Testis (tissue), 2 donors: Measurements from ENCODE around the gene TEX12.

Source experiments
- POLR2A ChIP-seq: fragments of 450-650 bp; IDR thresholded peaks from one replicate; pipeline ENCODE4 v1.6.1; 2017; ENCODE audit warnings: antibody characterized with exemption, mild to moderate bottlenecking, moderate library complexity
- TF ChIP-seq, protein P1 (sequence below), 3 experiments: fragments of 450-650 bp in 2 of 3; fragments of 200-600 bp in 1 of 3; sonication (generic) in 1 of 3; IDR thresholded peaks; one replicate each; pipeline ENCODE4 v1.5.1; 2016 to 2019; ENCODE audit warnings: antibody characterized with exemption in 3 of 3, mild to moderate bottlenecking in 2 of 3, moderate library complexity in 1 of 3

DNA sequence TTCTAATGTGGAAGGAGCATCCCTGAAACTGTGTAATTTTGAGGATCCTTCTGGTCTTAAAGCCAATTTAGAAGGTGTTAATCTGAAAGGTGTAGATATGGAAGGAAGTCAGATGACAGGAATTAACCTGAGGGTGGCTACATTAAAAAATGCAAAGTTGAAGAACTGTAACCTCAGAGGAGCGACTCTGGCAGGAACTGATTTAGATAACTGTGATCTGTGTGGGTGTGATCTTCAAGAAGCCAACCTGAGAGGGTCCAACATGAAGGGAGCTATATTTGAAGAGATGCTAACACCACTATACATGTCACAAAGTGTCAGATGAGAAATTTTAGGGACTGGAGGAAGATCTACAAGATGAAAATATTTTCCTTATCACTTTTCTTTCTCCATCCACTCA lies 15.7 kb downstream of the TEX12 start:
- TF ChIP-seq, protein P1, sequence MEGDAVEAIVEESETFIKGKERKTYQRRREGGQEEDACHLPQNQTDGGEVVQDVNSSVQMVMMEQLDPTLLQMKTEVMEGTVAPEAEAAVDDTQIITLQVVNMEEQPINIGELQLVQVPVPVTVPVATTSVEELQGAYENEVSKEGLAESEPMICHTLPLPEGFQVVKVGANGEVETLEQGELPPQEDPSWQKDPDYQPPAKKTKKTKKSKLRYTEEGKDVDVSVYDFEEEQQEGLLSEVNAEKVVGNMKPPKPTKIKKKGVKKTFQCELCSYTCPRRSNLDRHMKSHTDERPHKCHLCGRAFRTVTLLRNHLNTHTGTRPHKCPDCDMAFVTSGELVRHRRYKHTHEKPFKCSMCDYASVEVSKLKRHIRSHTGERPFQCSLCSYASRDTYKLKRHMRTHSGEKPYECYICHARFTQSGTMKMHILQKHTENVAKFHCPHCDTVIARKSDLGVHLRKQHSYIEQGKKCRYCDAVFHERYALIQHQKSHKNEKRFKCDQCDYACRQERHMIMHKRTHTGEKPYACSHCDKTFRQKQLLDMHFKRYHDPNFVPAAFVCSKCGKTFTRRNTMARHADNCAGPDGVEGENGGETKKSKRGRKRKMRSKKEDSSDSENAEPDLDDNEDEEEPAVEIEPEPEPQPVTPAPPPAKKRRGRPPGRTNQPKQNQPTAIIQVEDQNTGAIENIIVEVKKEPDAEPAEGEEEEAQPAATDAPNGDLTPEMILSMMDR (IDR thresholded peaks at IDR 0.05), result no peak
- no peak for TF ChIP-seq POLR2A
